Thoracic aorta endothelial cell (primary cell): ENCODE measurements around the gene ACTR1B. TPM values are rescaled to one million over a fixed set of nuclear protein-coding genes. Genes with fewer than 3 reads are reported as not detected.

ENCODE experiments used
- small RNA-seq: library from RNA; depleted of rRNA; stranded (forward); fragments of <200 nt; gene quantifications from one replicate; pipeline ENCODE3, GENCODE V24; 2012
- total RNA-seq: library from RNA; depleted of rRNA; stranded (reverse); fragments of >200 nt; gene quantifications from 2 replicates; pipeline ENCODE4 v1.2.3, GENCODE V29; 2012

The ACTR1B gene
- total RNA-seq: 36.0 and 41.9 TPM in 2 replicates

GRCh38 chr2:97663962-97664635 lies at the start of gene ACTR1B:
TSS of gene ACTR1B (minus strand) at chr2:97664044. CDS start at chr2:97663890, 154 bp downstream.

DNA sequence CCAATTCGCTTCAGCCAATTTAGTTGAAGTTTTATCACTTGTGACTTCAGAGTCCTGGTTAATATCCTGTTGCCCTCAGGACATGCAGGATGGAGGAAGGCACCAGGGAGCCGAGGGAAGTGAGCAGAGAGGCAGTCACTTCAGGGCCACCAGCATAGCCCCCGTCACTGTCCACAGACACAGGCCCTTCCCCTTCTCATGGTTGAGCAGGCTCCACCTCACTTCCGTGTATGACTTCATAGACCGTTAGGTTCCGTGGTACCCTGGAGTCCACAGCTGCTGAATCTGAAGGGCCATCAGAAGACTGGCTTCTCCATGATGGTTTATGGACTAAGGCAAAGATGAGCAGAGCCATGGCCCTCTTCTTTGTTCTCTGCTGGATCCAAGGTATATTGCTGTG lies 5.6 kb upstream of the ACTR1B start, which contains the start of gene C2orf92:
Gene C2orf92 (plus strand): TSS at position 266 of the 400 bp plus-strand sequence. CDS start 76 bp downstream, at position 342.

GRCh38 chr2:97645695-97646629 lies 17.9 kb downstream of the ACTR1B start, which contains the start of gene COX5B:
TSS of gene COX5B (plus strand) at chr2:97646062. CDS start at chr2:97646087, 25 bp downstream.

Small RNAs within 50 kb of the gene (small RNA-seq; reads per million reads assigned to genes)
- not detected for gene RNU4-8P

Other genes starting within 250 kb of the ACTR1B start
- 111 and 222 TPM in 2 replicates for gene ANKRD36B, start 74.2 kb downstream of the ACTR1B start, total RNA-seq
- gene COX5B, start 18.0 kb downstream of the ACTR1B start, total RNA-seq: 158 and 192 TPM in 2 replicates
- 3.5 and 4.9 TPM in 2 replicates for gene C2orf92, start 5.7 kb upstream of the ACTR1B start, total RNA-seq
- gene ZAP70, start 49.5 kb upstream of the ACTR1B start, total RNA-seq: under 0.01 TPM in 1 of 2 replicates, not detected in the other